ENCODE data around the gene UTP3.
"Not testable (repeated sequence)": the region's sequence is repeated elsewhere in the genome, so short reads cannot be mapped to it uniquely, and the experiment has no call there.

GRCh38 chr4:70702592-70702991, 14.3 kb downstream of the UTP3 start:
- TF ChIP-seq CTCF (IDR thresholded peaks at IDR 0.05 in 8 of 11, conservative IDR thresholded peaks at IDR 0.05 in 3 of 11); POLR2AphosphoS5 (IDR thresholded peaks at IDR 0.05); POLR2A (IDR thresholded peaks at IDR 0.05): not testable (repeated sequence)
